T47D (cell line): ENCODE measurements around the gene LIMS1.

ENCODE experiments used
- DNase-seq, 2 experiments: peaks; one replicate each; pipeline versions ENCODE4 v3.0.0 to v3.0.0-alpha.2; 2011 to 2012; ENCODE audit warnings: low read depth in 1 of 2, low spot score in 1 of 2
- JUND ChIP-seq: IDR thresholded peaks from 2 replicates; pipeline ENCODE4 v1.6.1; 2012; ENCODE audit warnings: low read depth
- in situ Hi-C: cut with HindIII; loops from 2 replicates; pipeline ENCODE4 v1.10.0; 2016; ENCODE audit warnings: low sequenced_read_pairs, low pct_unique_long_range_greater_than_20kb

LIMS1 gene

DNA sequence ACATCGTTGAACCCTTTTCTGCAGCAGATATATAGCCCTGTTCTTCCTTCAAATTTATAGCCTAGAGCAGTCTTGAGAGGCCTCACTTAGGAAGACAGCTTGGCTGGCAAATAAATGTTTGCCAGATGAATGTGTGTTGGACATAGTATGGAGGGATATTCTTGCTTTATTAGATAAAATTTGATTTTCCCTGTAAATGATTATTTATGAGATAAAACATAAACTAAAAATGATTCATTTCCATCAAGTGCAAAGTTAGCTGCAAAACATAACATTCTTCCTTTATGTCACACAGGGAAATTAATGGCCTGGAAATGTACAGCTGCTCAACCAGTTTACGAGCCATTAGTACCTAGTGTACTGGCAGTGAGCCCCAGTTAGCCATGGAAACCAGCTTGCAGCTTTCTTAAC, 82.5 kb downstream of the LIMS1 start:
- DNase-seq: peak in 1 of 2 experiments; percentile 50
- in situ Hi-C loops: no loop called here
- no peak for TF ChIP-seq JUND

DNA sequence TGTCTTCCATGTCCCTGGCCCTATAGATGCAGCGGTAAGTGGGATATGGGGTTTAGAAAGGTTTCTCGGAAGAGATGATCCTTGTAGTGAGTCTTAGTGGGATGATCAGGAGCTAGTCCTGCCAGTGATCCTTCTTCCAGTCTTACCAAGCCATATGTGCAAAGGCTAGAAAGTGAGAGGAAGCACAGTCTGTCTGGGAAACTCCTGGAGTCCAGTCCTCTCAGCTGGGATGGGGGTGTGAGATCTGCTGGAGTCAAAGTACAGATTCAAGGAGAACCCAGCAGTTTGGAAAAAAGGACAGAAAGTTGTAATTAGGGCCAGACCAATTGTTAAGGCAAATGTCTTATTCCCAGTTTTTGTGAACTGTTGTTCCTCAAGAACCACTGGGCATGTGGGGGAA, 83.3 kb downstream of the LIMS1 start:
- TF ChIP-seq JUND: no peak
- in situ Hi-C loops: no loop called here
- no peak for DNase-seq

DNA sequence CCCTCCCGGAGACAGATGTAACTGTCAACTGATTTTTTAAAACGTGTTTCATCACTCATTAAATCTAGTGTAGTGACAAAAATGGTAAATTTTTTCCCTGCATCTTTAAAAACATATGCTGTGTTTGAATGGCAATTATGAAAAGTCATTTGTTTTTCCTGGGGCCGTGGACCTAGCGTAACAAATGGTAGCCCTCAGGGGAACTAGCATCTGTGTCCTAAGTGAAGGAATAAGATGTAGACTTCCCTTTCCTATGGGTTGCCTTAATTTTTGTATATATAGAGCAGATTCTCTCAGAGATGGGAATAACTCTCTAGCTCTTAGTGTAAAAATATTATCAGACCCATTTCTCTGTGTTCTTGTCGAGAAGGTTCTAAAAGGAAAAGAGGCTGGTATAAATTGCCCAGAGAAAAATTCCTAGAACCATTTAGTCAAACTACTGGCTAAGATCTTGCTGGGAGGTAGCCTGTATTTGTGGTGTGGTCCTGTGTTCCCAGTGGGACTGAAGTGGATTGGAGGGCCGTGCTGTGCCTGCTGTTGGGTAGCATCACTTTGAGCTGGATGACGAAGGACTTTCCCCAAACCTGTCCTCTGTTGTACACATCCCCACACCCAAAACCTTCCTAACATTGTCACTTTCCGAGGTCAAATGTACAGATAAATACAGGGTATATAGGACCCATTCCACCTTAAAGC, 85.8 kb downstream of the LIMS1 start:
- in situ Hi-C loops: no loop called here
- DNase-seq: no peak
- TF ChIP-seq JUND: no peak

DNA sequence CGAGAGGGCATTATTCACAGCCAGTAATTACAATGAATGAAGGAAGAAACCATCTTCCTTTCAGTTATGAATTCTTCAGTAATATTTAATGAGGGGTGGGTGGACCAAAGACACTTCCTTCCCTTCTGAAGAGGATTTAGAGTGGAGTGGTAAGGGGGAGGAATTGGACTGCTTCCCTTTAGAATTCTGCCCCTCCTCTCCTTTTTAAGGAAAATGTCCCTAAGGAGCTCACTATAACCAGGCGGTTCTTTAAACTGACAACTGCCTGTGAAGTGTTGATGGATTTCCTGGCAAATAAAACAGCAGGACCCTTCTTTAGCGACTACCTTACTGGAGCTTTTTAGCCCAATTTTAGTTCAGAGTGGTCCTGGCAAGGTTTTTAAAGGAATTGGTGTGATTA, 86.4 kb downstream of the LIMS1 start:
- in situ Hi-C loops: no loop called here
- TF ChIP-seq JUND: no peak
- no peak for DNase-seq

DNA sequence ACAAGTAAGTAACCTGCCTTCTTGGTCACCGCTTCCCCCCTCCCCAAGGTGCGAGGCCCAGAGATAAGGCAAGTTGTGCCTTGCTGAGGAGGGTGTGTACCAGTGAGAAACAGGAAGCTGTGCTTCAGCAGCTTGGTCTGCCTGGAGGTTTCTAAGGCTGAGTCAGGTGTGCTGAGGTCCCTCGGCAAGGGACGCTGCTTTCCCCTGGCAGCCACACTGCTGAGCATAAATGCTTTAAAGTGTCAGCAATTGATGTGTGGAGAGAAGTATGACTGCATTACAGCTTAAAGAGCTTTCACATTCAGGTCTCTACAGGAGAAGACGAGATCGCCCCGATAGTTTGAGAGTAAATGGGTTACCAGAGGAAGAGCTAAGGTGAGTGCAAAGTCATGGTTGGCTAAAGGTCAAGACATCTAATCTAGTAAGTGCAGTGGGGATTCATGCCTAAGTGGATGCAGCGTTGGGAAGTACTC, 86.9 kb downstream of the LIMS1 start:
- DNase-seq: no peak
- TF ChIP-seq JUND: no peak
- in situ Hi-C loops: no loop called here

DNA sequence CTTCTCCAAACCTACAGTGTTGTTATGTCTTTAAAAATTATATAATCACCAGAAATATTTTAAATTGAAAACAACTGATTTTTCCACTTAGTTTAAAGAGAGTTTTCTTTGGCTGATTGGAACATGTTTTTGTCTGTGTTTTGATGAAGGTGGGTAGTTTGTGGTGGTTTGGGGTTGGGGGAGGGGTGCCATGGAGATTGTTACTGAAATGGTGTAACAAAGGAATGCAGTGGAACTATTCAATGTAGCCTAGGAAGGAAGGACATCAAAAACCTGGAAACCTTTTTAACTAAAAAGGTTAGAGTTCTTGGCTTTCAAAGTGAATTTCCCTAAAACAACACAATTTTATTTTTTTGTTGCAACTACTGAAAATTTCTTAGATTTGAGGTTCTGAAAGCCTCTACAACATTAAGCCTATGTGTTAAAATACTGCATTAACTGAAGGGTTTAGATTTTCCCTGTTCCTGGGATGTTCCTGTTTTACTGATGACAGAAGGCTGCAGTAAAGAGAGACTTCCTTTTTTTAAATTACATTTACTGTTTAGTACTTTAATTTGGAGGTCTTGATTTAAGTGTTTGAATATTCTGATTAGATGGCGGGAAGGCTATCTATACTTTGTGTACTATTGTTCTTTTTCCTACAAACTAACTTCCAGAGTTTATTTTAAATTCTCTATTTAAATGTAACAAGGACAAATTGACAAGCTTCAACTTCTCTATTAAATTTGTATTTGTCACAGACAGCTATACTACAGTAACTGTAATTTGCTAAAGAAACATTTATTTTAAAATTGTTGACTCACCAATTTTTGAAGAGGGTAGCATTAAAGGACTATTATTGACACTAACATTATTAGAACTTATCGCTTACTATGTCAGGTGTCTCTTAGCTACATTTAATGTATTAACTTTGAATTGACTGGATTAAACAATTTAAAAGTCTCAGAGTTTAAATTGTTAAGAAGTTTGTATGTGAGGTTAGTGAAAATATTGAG, 87.7 kb downstream of the LIMS1 start:
- in situ Hi-C loops: no loop called here
- TF ChIP-seq JUND: no peak
- no peak for DNase-seq

DNA sequence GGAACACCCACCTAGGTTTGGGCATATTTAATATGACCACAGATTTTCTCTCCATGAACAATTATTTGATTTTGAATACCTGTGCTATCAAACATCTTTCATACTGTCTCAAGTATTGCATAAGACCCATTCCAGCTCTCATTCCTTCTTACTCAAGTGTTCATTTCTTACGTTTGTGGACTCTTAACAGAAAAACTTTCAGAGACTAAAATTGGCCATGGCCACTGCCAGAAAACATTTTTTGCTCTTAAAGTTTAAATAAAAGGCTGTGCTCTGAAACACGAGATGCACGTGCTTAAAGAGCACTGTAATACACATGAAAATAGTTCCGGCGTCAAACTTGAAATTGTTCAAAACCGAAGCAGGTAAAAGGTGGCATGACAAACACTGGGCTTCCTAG, 89.3 kb downstream of the LIMS1 start:
- in situ Hi-C loops: no loop called here
- no peak for DNase-seq
- TF ChIP-seq JUND: no peak

DNA sequence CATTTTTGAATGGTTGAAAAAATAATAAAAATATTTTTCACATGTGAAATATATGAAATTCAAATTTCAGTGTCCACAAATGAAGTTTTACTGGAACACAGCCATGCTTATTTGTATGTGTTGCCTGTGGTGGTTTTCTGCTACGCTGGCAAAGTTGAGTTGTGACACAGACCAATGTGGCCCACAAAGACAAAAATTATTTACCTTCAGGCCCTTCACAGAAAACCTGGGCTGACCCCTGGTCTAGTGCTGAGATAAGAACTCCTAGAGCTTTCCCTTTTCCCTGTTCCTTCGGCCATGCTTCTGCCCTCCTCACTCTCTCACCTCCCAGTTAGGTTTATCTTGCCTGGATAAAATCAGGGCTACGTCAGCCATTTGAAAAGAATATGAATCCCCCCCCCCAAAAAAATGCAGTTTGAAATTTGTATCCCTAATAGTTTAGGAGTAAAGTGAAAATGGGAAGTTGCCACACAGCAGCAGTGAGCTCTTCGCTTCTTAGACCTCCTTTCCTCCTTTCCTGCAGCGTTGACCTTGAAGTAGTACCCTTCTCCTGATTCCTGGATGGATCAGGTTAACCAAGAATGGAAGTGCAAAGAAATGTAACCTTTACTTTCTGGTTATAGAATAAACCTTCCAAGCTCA, 91.0 kb downstream of the LIMS1 start:
- TF ChIP-seq JUND: no peak
- DNase-seq: no peak
- in situ Hi-C loops: no loop called here

DNA sequence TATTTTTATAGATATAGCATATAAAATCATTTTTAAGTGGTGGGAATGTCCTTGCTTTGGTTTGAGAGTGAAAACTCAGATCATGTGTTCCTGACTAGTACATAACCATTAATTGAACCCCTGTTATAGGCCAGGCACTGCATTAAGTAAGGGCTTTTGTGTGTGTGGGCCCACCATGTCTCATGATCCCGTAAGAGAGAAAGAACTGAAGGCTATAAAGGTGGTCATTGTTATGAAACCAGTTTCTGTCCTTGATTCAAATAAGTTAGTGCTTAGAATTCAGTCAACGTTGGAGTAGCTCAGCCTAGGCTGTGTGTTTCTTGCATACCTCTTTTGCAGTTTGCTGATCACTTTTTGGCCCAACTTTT, 91.5 kb downstream of the LIMS1 start:
- TF ChIP-seq JUND: no peak
- in situ Hi-C loops: no loop called here
- no peak for DNase-seq

DNA sequence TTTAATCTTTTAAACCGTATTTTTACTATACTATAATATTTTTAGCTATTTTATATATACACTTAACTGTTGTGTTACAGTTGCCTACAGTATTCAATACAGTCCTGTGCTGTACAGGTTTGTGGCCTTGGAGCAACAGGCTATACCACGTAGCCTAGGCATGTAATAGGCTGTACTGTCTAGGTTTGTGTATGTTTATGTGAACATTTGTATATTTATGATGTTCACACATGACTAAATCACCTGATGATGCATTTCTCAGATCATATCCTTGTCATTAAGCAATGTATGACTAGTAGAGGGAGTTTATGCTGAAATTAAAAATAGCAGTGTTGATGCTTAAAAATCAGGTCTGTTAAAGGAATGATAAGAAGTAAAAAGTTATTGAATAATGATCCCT, 92.7 kb downstream of the LIMS1 start:
- in situ Hi-C loops: no loop called here
- TF ChIP-seq JUND: no peak
- no peak for DNase-seq

DNA sequence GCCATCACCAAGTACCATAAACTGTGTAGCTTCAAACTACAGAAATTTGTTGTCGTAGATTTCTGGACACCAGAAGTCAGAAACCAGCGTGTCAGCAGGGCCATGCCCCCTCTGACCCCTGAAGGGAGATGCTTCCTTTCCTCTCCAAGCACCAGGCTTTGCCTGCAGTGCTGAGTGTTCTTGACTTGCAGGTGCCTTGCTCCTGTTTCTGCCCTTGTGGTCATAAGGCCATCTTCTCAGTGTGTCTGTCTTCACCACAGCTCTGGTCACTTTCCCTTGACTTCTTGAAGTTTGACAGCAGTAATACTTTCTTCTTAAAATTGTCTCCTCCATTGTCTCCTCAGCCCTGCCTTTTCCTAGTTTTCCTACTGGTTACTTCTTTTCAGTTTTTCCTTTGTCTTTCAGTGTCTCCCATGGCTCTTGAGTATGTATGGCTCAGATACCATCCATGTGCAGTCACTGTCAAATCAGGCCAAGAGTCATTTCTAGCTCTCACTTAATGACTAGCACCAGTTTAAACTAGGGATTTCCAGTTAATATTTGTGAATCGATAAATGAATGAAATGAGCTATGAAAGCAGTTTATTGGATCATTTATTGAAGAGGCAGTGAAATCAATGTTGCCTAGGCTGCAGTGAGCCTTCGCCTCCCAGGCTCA, 93.8 kb downstream of the LIMS1 start:
- DNase-seq: no peak
- in situ Hi-C loops: no loop called here
- no peak for TF ChIP-seq JUND

DNA sequence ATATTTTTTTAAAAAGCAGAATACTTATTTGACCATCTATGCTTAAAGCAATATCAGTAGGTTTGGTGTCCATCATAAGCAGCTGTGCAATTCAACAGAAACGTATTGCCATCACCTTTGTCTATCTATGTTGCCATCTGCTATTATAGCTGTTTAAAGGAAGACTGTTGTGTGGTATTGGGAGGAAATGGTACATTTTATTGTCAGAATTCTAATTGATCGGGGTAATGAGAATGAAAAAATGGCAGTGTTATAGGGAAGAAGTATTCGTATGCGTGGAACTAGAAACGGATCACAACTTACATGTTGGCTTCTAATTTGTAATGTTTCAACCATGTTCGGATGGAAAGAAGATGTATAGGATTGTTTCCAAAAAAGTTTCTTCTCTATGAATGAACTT, 94.7 kb downstream of the LIMS1 start:
- in situ Hi-C loops: no loop called here
- DNase-seq: no peak
- no peak for TF ChIP-seq JUND
